Panc1 (cell line): ENCODE data around the gene WASF3.
A peak's percentile ranks its signal among the peaks of the same experiment; 100 is the strongest.

Source experiments
- TCF7L2 ChIP-seq: IDR thresholded peaks from 2 replicates; pipeline ENCODE4 v1.6.1; 2011; ENCODE audit warnings: mild to moderate bottlenecking, low read depth, low read length, inconsistent platforms
- TF ChIP-seq, protein P1 (sequence below): fragments of 450-650 bp; IDR thresholded peaks from 2 replicates; pipeline ENCODE4 v1.5.1; 2017; ENCODE audit warnings: mild to moderate bottlenecking
- TF ChIP-seq, protein P2 (sequence below), 2 experiments: IDR thresholded peaks; 2 replicates each; pipeline ENCODE4 v1.6.1; 2011 to 2012; ENCODE audit warnings: low read depth in 2 of 2, control low read depth in 1 of 2, low read length in 1 of 2, mild to moderate bottlenecking in 1 of 2, moderate library complexity in 1 of 2; ENCODE audit not compliant: insufficient read depth in 1 of 2

DNA sequence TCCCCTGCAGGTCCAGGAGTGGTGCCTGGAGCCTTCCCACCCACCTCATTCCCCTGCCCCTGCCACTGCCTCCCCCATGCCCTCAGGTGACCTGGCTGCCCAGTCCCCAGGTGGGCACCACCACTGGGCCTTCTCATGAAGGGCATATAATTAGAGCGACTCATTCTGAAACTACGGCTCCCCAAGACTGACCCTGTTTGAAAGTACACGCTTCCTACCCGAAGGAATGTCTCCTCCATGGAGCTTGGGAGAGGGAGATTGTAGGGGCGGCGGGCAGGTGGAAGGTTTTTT is 150.5 kb downstream of the WASF3 start:
- TF ChIP-seq, protein P1, sequence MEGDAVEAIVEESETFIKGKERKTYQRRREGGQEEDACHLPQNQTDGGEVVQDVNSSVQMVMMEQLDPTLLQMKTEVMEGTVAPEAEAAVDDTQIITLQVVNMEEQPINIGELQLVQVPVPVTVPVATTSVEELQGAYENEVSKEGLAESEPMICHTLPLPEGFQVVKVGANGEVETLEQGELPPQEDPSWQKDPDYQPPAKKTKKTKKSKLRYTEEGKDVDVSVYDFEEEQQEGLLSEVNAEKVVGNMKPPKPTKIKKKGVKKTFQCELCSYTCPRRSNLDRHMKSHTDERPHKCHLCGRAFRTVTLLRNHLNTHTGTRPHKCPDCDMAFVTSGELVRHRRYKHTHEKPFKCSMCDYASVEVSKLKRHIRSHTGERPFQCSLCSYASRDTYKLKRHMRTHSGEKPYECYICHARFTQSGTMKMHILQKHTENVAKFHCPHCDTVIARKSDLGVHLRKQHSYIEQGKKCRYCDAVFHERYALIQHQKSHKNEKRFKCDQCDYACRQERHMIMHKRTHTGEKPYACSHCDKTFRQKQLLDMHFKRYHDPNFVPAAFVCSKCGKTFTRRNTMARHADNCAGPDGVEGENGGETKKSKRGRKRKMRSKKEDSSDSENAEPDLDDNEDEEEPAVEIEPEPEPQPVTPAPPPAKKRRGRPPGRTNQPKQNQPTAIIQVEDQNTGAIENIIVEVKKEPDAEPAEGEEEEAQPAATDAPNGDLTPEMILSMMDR: peak; percentile 45
- TF ChIP-seq, protein P2, sequence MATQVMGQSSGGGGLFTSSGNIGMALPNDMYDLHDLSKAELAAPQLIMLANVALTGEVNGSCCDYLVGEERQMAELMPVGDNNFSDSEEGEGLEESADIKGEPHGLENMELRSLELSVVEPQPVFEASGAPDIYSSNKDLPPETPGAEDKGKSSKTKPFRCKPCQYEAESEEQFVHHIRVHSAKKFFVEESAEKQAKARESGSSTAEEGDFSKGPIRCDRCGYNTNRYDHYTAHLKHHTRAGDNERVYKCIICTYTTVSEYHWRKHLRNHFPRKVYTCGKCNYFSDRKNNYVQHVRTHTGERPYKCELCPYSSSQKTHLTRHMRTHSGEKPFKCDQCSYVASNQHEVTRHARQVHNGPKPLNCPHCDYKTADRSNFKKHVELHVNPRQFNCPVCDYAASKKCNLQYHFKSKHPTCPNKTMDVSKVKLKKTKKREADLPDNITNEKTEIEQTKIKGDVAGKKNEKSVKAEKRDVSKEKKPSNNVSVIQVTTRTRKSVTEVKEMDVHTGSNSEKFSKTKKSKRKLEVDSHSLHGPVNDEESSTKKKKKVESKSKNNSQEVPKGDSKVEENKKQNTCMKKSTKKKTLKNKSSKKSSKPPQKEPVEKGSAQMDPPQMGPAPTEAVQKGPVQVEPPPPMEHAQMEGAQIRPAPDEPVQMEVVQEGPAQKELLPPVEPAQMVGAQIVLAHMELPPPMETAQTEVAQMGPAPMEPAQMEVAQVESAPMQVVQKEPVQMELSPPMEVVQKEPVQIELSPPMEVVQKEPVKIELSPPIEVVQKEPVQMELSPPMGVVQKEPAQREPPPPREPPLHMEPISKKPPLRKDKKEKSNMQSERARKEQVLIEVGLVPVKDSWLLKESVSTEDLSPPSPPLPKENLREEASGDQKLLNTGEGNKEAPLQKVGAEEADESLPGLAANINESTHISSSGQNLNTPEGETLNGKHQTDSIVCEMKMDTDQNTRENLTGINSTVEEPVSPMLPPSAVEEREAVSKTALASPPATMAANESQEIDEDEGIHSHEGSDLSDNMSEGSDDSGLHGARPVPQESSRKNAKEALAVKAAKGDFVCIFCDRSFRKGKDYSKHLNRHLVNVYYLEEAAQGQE (IDR thresholded peaks at IDR 0.05; ENCODE audit: insufficient read depth in 1 of 2, low read depth in 2 of 2, low read length in 1 of 2): no peak
- TF ChIP-seq TCF7L2: no peak
